Stimulated activated CD8-positive, alpha-beta memory T cell treated with anti-CD3 and anti-CD28 coated beads, Interleukin-7, amount 100 ng/mL, for 48 hours (primary cell): ENCODE measurements around the gene DHX32.

Source experiments
- DNase-seq, 2 donors: peaks; one replicate each; pipeline ENCODE4 v3.0.0-alpha.2; 2020; ENCODE audit warnings: low read depth in 1 of 2; ENCODE audit errors: extremely low read depth in 1 of 2

DHX32 gene

DNA sequence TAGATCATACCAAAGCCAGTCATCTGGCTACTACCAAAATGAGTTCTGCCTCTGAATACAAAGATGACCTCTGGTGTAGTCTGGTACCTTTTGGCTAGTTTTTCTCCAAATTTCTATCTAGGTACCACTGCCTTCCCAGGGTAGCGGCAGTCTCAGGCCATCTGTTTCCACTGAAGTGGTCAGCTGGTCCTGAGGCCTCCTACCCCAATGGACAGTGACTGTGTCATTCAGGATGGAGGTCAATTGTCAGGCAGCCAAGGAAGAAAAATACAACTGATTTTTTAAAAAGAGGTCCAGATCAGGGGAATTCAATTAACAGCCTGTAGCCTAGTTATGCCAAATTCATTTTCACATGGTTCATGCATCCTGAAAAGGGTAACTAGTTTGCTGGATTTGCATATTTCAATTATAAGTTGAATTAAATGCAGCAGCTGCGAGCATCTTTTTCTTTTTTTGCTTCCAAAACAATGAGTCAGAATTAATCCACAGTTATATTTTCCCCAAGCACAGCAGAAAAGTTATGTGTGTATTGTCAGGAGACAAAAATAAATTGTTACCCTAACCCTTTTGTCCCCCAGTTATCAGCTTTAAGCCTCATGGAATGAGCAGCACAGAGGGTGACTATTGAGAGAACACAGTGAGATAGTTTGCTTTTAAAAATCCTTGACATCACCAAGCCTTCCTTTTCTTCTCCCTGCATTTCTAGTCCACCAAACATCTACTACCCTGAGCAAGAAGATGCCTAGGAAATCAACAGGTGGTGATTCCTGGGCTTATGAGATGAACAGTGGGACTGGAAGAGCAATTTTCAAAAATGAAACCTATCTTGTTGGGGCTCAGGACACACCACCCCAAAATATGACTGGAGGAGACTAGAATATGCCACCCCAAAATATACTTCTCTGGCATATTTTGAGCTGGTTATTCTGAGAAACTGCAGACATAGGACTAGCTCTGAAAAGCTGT is 30.0 kb downstream of the DHX32 start:
- DNase-seq = no peak

DNA sequence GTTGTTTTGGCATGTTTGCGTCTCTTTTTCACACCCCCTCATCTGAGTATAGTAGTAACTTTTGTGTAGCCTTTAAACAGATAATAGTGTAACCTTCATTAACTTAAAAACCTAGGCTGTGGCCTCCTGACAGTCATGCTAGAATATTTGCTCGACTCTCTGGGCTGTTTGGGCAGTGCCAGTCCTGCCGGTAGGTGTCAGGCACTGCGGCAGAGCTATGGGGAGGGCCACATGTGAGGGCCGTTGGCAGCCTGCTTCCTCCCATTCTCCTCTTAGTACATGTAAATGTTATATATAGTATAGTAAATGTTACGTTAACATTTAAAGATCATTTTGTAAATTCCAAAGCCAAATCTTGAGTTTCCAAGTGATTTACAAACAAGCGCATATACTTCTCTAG is 31.6 kb downstream of the DHX32 start:
- DNase-seq = no peak

DNA sequence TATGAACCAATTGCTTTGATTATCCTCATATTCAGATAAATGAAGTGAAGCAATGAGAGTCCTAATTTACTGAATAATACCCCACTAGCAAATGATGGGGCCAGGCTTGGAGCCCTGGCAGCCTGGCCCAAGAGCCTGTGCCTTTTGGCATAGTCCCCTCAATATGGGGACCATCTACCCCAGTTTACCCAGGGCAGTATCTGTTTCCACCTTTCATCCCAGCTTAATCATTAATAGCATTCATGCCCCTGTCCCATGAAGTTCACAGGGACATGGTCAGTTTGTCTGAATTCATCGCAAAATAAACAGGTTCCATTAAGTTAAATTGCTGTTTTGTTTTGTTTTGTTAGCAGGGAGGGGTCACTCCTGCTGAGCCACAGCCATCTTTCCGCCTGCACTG is 32.2 kb downstream of the DHX32 start:
- no peak for DNase-seq

DNA sequence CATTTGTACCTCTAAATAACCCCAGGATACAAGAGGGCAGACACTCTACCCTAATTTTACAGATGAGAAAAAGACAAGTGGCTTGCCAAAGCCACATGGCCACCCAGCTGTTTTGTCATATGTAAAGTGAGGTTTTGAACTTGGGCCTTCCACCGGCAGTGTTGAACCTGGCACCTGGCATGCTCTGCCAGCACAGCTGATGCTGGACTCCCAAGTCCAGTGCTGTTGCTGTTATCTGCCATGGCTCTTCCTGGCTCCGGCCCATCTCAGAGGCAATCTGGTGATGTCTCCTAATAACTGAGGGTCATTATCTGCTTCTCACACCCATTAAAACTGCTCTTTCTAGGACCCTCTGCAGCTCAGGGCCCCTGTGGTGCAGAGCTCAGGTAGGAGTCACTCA is 32.7 kb downstream of the DHX32 start:
- no peak for DNase-seq

DNA sequence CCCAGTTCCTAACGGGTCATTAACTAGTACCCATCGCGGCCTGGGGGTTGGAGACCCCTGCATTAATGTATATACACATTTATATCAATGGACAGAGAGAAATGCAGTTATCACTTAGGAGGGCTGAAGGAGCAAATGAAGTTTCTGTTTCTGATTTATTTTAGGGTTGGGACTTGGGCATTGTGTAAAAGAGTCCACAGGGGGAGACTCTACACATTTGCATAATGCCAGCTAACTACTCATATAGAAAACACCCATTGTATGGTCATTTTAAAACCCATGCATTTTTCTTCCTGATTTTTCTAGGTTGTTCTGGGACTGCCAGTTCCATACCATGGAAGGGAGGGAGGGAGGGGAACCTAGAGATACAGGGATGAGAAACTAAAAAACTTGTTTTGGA is 34.2 kb downstream of the DHX32 start:
- no peak for DNase-seq

DNA sequence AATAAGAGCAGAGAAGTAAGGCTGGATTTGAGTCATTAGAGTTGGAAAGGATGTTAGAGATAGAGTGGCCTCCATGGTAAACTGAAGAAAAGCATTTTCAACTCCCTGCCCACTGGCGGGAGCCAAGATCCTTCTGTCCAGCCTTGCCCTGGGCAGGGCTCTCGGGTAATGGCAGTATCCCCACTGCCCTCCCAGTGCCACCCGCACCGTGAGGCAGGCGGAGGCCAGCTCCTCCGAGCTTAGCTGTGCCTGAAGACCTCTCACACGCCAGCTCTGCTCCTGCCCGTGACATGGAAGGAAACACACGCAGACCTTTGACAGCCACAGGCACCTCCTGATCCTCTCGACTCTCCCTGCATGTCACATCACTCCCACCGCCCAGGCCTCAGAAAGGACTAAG is 35.5 kb downstream of the DHX32 start:
- DNase-seq = no peak

DNA sequence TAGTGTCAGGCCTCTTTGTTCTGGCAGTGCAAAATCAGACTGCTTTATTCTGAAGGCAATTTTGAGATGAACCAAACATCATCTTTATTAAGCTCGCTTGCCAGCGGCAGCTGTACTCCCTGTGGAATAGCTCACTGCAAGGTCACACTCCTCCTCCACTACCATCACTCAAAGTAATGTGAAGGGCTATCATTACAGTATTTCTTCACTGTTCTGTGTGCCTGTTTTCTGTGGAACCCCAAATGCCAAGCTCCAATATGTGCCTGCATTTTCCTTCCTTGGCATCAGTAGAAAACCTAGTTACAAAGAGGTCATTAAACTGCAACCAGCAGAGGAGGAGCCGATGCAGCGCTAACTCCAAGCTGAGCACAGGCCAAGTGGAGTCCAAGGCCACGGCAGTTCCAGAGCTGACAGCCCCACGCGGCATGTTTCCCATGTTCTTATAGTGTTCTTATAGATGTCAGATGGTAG is 36.3 kb downstream of the DHX32 start:
- no peak for DNase-seq

DNA sequence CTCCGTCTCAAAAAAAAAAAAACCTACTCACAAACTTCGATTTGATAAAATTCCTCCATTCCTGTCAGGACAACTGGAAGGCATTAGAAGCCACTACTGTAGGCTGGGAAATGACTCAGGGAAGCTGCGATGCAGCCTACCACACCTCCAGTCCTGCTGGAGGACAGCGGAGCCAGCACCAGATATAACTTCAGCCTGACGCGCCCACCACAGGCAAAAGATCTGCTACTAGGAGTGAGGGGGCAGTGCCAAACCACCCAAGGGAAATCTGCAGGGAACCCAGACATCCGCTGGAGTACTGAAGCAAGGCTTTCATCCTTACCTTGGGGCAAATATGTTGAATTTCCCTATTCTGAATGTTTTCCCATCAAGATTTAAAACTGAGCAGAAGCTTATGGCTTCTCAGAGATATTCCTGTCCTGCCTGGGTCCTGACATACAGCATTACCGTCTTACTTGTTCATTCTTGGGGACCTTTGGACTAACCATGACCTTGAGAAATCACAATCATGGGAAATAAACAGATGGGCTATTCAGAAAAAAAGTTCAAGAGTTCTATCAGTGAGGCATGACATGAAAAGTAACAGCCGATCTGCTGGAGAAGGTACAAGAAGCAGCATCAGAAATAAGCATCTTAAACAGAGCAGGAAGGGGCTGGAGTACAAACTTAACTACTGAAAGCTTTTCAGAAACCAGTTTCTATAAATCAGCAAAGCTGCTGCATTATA is 37.3 kb downstream of the DHX32 start:
- DNase-seq = no peak

DNA sequence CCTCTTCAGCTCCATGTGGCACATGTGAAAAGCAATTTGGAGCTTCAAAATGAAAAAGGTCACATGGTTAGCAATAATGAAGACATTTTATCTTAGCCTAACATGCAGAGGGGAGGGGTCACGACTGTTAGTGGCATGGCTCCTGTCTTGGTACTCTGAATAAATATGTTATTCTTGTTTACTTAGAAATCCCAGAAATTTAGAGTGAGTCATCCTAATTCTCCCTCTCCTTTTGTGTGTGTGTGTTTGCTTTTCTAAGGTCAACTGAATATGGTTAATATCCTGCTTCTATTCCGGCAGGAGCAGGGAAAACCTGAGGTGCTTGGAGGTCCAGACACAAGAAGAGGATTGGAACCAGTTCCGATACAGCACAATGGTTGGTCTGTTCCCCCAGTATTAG is 40.1 kb downstream of the DHX32 start:
- no peak for DNase-seq

DNA sequence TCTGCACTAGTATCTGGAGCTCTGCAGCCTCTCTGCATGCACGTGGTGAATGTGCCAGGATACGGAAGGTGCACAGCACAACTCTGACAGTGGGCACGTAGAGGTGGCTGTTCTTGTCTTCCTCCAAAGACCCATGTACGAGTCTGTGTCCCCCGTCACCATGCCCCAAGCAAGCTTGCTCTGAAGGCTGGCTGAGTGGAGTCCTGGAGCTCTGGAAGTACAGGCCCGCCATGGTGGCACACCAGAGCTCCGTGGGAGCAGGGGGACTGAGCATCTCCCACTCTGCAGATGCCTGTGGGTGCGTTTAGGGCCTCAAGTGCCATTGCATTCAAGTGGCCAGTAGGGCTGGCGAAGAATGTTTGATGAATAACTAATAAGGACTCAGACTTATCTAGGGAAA is 40.7 kb downstream of the DHX32 start:
- no peak for DNase-seq

DNA sequence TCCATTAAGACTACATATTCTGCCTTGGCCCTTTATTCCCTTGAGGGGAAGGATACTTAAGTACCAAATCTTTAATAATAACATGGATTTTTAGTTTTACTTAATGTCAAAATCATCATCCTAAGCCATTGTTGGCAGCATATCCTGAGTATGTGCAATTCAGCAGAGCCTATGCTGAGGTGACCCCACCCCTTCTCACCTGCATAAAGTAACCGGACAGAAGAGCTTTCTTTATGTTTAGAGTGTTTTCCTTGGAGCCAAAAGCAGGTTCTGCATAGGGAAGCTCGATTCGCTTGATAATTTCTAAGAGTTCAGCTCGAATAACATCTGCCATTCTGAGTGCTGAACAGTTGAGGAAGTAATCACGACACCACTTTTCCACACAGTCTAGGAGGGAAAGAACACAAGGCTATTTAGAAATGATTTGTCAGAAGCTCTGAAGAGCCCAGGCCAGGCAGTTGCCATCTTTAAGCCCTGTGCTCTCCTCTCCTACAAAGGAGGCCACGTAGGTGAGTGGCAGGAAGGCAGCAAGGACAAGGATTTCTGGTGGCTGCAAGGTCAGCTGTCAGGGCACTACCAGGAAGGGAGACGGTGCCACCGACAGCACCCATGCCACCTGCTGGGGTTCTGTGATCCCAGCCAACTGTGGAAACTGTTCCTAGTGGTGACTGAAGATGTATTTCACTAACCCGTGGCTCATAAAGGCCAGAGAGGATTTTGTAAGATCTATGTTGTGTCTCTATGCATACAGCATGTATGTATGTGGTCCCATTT is 42.1 kb downstream of the DHX32 start:
- no peak for DNase-seq

DNA sequence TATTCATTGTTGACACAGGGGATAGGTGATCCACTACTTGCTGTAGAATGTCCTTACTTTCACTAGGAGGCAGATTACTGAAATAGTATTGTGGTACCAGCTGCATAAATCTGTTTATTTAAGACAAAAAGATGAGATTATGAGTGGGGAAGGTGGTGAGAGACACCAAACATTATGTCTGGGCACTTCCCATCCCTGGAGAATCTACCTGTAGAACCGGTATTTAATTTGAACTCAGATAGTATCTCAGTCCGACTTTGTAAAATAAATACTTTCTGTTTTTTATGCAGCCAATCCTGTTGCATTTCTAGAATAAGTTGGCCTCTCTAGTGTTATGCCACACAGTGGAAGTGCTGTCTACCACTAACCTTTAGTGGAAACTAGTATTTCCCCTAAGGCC is 44.3 kb downstream of the DHX32 start:
- no peak for DNase-seq

DNA sequence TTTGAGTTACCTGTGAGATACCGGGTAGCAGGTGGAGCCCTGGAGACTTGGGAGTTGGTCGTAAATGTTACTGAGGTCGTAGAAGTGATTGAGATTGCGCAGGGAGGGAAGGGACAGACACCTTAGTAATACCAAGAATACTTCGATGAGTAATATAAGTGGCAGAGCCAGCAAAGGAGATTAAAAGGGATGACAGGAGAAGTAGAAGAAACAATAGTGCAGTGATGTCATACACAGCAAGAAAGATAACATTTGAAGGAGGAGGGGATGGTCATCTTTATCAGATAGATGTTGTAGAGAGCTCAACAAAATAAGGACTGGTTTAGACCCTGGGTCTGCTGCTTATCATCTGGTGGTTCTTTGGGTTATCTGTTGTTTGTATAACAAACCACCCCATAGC is 52.8 kb downstream of the DHX32 start:
- DNase-seq = no peak

DNA sequence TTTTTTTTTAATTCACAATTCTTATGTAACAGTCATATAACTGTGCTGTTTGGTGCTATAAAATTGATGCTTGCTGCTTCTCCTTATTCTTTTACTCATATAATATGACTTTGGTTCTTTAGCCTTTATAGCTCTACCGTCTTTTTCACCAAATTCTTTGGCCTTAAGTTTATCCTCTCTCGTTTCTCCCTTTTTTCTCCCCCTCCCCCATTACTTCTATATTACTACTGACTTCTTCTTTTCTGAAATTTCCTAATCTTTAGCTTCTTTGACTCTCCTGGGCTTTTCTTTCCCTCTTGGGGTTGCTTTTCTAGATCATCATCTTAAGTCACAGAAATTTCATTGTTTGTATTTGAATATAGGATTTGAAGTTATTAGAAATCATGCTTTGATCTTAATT is 54.0 kb downstream of the DHX32 start:
- DNase-seq = no peak

DNA sequence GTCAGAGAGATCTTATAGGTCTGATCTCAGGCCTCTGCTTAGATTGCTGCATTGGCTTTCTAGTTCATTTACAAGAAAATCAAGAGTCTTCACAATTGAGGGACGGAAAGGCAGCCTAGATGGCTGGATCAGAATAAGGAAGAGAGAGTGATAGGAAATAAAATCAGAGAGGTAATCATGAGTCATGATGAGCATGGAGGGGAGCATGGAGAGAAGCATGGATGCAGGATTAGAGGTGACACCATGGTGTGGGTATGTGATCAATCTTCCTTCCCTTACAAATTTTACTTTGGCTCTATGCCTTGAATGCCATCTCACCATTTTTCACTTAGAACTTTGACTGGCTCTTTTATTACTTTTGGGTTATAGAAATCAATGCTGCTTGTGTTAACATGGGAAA is 56.4 kb downstream of the DHX32 start:
- no peak for DNase-seq

DNA sequence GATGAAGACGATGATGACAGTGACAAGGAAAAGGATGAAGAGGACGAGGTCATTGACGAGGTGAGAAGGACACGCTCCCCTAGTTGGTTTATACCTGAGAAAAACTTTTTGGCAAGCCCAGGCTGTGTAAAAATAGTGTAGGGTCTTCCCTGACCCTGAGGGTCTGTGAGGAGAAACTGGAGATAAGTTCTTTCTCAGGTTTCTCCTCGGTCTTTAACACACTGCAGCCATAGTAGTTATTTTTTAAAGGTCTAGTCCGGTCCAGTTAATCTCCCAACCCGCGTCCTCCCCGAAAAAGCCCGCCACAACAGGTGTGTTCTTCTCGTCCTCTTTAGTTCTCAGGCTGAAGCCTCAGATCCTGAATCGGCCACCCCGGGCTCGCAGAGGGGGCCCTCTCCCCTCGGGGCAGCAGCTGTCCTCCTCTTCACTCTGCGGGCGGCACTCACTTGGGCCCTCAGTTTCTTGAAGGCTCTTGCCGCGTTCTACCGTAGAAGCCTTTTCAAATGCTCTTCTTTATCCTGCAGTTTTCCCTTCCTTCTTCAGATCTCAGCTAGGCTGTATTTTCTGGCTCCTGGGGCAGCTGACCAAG is 57.3 kb downstream of the DHX32 start:
- DNase-seq = no peak

DNA sequence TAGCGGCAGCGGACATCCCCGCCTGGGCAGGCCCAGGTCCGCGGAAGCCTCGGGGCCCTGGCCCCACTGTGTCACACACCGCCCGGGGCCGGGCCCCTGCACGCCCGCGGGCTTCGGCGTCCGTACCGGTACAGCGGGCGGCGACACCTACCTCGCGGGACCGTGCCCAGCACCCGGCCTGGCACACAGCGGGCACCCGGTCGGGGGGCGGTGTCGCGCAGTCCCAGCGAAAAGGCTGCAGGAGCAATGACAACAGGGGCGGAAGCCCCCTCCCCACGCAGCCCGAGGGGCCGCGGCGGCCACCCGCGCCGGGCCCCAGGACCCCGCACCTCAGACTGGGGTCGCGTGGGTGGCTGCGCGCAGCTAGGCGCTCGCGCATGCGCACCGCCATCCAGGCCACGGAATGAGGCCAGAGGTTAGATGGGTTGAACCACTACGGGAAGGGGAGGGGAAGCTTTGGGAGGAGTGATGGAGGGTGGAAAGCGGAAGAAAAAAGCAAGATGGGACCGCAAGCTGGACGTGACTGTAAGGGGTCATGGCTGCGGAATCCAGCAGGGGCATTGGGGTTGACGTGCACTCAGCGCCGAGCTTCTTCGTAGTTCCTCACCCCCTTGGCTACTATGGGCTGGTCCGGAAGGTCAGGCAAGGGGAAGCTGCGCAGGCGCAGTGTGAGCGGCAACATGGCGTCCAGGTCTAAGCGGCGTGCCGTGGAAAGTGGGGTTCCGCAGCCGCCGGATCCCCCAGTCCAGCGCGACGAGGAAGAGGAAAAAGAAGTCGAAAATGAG is 58.0 kb downstream of the DHX32 start, which contains the start of the genes BCCIP and UROS:
TSS of gene BCCIP (plus strand) at position 669 of the 785 bp plus-strand sequence. CDS start at position 681, 12 bp downstream.
TSS of gene UROS (minus strand) at position 381 of the 785 bp plus-strand sequence. CDS start 6,759 bp downstream, outside the sequence.
- DNase-seq = peak; percentile 66 to 80

DNA sequence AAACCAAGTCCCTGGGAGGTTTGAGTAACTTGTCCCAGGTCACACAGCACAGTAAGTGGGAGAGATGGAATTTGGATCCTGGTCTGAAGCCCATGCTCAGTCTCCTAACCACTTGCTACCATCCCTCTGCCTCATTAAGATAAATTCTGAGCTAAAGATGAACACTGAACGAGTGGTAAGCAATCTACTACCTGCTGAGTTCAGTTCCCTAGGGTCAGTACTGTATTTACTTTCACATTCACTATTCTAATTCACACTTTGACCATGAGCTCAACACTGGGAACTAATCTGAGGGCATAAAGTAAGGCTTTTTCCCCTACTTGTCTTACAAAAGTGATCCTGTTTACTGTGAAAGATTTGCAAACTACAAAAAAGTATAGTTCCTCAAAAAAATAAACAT is 60.4 kb downstream of the DHX32 start:
- DNase-seq = no peak

DNA sequence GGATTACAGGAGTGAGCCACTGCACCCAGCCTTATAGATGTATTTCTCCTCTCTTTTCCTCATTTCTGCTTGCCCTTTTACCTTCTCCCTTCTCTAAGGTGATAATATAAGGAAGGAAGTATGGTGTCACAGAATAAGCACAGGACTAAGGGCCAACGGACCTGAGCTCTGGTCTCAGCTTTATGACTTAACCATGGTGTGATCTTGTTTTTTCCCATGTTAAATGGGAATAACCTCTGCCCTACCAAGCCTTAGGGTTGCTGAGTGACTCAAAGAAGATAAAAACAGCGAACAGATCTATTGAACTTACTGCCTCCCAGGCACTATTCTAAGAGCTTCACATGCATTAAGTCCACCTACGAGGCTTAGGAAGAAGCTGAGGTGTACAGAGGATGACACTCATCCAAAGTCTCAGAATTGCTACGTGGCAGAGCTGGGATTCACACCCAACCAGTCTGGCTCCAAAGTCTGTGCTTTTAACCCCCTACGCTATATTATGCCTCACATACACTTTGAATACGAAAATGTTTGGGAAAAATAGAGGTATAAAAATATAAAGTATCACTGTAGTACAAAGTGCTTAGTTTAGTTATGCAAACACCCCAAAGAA is 63.6 kb downstream of the DHX32 start:
- no peak for DNase-seq
